Measurements from ENCODE around the gene RARRES1. TPM values are rescaled to one million over a fixed set of nuclear protein-coding genes. Genes with fewer than 3 reads are reported as not detected.

Gene RARRES1
- total RNA-seq, 1 experiment from 2014 or later: 0.35 TPM

DNA sequence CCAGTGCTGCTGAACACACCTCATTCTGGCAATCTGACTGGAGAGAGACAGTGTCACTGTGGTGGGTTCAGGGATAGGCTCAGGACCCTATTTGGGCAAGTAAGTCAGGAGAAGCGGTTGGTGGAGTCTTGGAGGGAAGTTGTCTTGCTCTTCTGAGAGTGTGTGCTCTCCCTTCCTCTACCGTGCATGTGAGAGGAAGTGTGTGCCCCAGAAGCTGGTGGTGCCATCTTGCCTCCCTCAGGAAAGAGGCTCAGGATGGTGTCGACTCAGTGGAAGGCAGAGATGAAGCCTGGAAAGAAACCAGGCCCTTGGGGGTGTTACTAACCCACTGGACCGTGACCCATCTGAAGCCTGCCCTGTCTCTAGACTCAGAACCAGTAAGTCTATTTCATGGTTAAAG lies 6.8 kb upstream of the RARRES1 start:
- DNase-seq (ENCODE audit: low spot score) (no peak), ATAC-seq (no peak)
- H3K9me3 Mint-ChIP-seq: peaks cover 14% of the 10 kb centered on the region
- no peaks in the 10 kb centered on the region for H3K27me3 Mint-ChIP-seq (ENCODE audit: low read depth)
- ChIA-PET CTCF (no interaction called here), POLR2A (no interaction called here)
- H3K4me1 Mint-ChIP-seq: no peaks in the 10 kb centered on the region
- no peak overlapping the region for H3K4me3 Mint-ChIP-seq
- H3K27ac Mint-ChIP-seq: no peak overlapping the region
- TF ChIP-seq ARID4B (CRISPR knock-in tag; IDR thresholded peaks at IDR 0.05; ENCODE audit: borderline replicate concordance): no peak
- TF ChIP-seq NFYB (CRISPR knock-in tag; conservative IDR thresholded peaks at IDR 0.05; ENCODE audit: low read depth): no peak
- no peak for TF ChIP-seq ELF4 (CRISPR knock-in tag; IDR thresholded peaks at IDR 0.05; ENCODE audit: low read depth)
- TF ChIP-seq PRDM15 (CRISPR knock-in tag; IDR thresholded peaks at IDR 0.05): no peak
- TF ChIP-seq NFE2L1 (CRISPR knock-in tag; IDR thresholded peaks at IDR 0.05): no peak
- no peak for TF ChIP-seq AFF4 (CRISPR knock-in tag; IDR thresholded peaks at IDR 0.05; ENCODE audit: borderline replicate concordance)
- TF ChIP-seq, protein P1, sequence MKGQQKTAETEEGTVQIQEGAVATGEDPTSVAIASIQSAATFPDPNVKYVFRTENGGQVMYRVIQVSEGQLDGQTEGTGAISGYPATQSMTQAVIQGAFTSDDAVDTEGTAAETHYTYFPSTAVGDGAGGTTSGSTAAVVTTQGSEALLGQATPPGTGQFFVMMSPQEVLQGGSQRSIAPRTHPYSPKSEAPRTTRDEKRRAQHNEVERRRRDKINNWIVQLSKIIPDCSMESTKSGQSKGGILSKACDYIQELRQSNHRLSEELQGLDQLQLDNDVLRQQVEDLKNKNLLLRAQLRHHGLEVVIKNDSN (CRISPR knock-in tag; IDR thresholded peaks at IDR 0.05): no peak
- no peak for TF ChIP-seq NR3C1 (CRISPR knock-in tag; conservative IDR thresholded peaks at IDR 0.05; ENCODE audit: low read depth)
- no peak for TF ChIP-seq EMX1 (CRISPR knock-in tag; IDR thresholded peaks at IDR 0.05)
- no peak for TF ChIP-seq ZNF396 (CRISPR knock-in tag; IDR thresholded peaks at IDR 0.05; ENCODE audit: borderline replicate concordance)
- TF ChIP-seq MAX (CRISPR knock-in tag; IDR thresholded peaks at IDR 0.05): no peak
- TF ChIP-seq, protein P2, sequence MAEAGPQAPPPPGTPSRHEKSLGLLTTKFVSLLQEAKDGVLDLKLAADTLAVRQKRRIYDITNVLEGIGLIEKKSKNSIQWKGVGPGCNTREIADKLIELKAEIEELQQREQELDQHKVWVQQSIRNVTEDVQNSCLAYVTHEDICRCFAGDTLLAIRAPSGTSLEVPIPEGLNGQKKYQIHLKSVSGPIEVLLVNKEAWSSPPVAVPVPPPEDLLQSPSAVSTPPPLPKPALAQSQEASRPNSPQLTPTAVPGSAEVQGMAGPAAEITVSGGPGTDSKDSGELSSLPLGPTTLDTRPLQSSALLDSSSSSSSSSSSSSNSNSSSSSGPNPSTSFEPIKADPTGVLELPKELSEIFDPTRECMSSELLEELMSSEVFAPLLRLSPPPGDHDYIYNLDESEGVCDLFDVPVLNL (CRISPR knock-in tag; IDR thresholded peaks at IDR 0.05; ENCODE audit: borderline replicate concordance, low read depth): no peak
- TF ChIP-seq ZNF317 (CRISPR knock-in tag; IDR thresholded peaks at IDR 0.05; ENCODE audit: borderline replicate concordance, low read depth): no peak
- H3K36me3 Mint-ChIP-seq: peaks cover 12% of the 10 kb centered on the region
